ENCODE results near the gene TMEM63B.

The TMEM63B gene

GRCh38 chr6:44202332-44202971 is 75.1 kb downstream of the TMEM63B start:
- H3K4me3 ChIP-seq (replicated peaks; ENCODE audit: low read depth, low read length): no peak overlapping the region
- no peak for DNase-seq (ENCODE audit: low read depth)
- TF ChIP-seq CTCF (IDR thresholded peaks at IDR 0.05; ENCODE audit: low read length, missing control alignments): no peak

GRCh38 chr6:44202972-44203750 is 75.8 kb downstream of the TMEM63B start:
- TF ChIP-seq CTCF (IDR thresholded peaks at IDR 0.05; ENCODE audit: low read length, missing control alignments): no peak
- no peak for DNase-seq (ENCODE audit: low read depth)

GRCh38 chr6:44203955-44204354 is 76.6 kb downstream of the TMEM63B start:
- no peak for TF ChIP-seq CTCF (IDR thresholded peaks at IDR 0.05; ENCODE audit: low read length, missing control alignments)
- H3K4me3 ChIP-seq (replicated peaks; ENCODE audit: low read depth, low read length): no peak overlapping the region
- no peak for DNase-seq (ENCODE audit: low read depth)

More at GRCh38 chr6:44202972-44203750, 75.8 kb downstream of the TMEM63B start:
- no peak overlapping the region for H3K4me3 ChIP-seq (replicated peaks; ENCODE audit: low read depth, low read length)
